ENCODE measurements around the gene ADGRD1.

Gene ADGRD1

GRCh38 chr12:130917607-130918006, 36.1 kb upstream of the ADGRD1 start:
- ATAC-seq = no peak
- TF ChIP-seq CREB5 (CRISPR knock-in tag; IDR thresholded peaks at IDR 0.05; ENCODE audit: low read depth) = no peak
- TF ChIP-seq TSHZ2 (CRISPR knock-in tag; IDR thresholded peaks at IDR 0.05) = no peak
- TF ChIP-seq CSRNP3 (CRISPR knock-in tag; IDR thresholded peaks at IDR 0.05) = no peak
- no peak for TF ChIP-seq ISL1 (CRISPR knock-in tag; IDR thresholded peaks at IDR 0.05)
- no peak for TF ChIP-seq ZFP3 (CRISPR knock-in tag; IDR thresholded peaks at IDR 0.05)
- TF ChIP-seq ZNF8 (CRISPR knock-in tag; IDR thresholded peaks at IDR 0.05) = no peak
- no peak for TF ChIP-seq PATZ1 (CRISPR knock-in tag; IDR thresholded peaks at IDR 0.05; ENCODE audit: borderline replicate concordance)
- TF ChIP-seq RARB (CRISPR knock-in tag; IDR thresholded peaks at IDR 0.05) = no peak
- TF ChIP-seq ZFP30 (CRISPR knock-in tag; IDR thresholded peaks at IDR 0.05) = no peak
- TF ChIP-seq ZNF565 (CRISPR knock-in tag; conservative IDR thresholded peaks at IDR 0.05; ENCODE audit: low read depth) = no peak
- no peak for TF ChIP-seq OSR1 (CRISPR knock-in tag; IDR thresholded peaks at IDR 0.05)
- no peak for TF ChIP-seq ZC3H10 (CRISPR knock-in tag; IDR thresholded peaks at IDR 0.05)
- TF ChIP-seq TCF4 (CRISPR knock-in tag; IDR thresholded peaks at IDR 0.05; ENCODE audit: borderline replicate concordance) = no peak
- no peak for TF ChIP-seq POU6F1 (CRISPR knock-in tag; IDR thresholded peaks at IDR 0.05; ENCODE audit: borderline replicate concordance, low read depth)
- no peak for TF ChIP-seq BACH2 (CRISPR knock-in tag; IDR thresholded peaks at IDR 0.05; ENCODE audit: borderline replicate concordance)
- no peak for TF ChIP-seq CSDC2 (CRISPR knock-in tag; IDR thresholded peaks at IDR 0.05)

GRCh38 chr12:130919086-130919485, 34.6 kb upstream of the ADGRD1 start:
- TF ChIP-seq OSR1 (CRISPR knock-in tag; IDR thresholded peaks at IDR 0.05) (no peak), POU6F1 (CRISPR knock-in tag; IDR thresholded peaks at IDR 0.05; ENCODE audit: borderline replicate concordance, low read depth) (no peak)
- no peak for ATAC-seq

- TF ChIP-seq ZC3H10 (CRISPR knock-in tag; IDR thresholded peaks at IDR 0.05) = no peak
- ATAC-seq = no peak
Measured at GRCh38 chr12:130920119-130920703, 33.5 kb upstream of the ADGRD1 start.
